ENCODE results near the gene ETV3L.

DNA sequence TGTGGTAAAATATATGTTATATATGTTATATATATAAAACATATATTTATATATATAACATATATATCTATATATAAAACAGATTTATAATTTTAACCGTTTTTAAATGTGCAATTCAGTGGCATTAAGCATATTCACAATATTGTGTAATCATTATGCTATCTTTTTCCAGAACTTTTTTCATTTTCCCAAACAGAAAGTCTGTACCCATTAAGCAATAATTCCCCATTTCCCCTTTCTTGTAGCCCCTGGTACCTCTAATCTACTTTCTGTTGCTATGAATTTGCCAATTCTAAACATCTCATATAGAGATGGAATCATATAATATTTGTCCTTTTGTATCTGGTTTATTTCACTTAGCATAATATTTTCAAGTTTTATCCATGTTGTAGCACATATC, 43.3 kb downstream of the ETV3L start:
- no peak for TF ChIP-seq EZH2 (IDR thresholded peaks at IDR 0.05; ENCODE audit: low read length, missing control alignments)
- TF ChIP-seq CTCF (conservative IDR thresholded peaks at IDR 0.05 in 1 of 2, IDR thresholded peaks at IDR 0.05 in 1 of 2; ENCODE audit: low read depth in 1 of 2, low read length in 2 of 2) = no peak
